Activated T-helper 17 cell treated with anti-CD3 and anti-CD28 coated beads, Interleukin-2, amount 50 U/mL, for 72 hours (primary cell): Measurements from ENCODE around the gene CACTIN. TPM values are rescaled to one million over a fixed set of nuclear protein-coding genes. Genes with fewer than 3 reads are reported as not detected.
"Not testable (repeated sequence)": the region's sequence is repeated elsewhere in the genome, so short reads cannot be mapped to it uniquely, and the experiment has no call there.

Experiments
- ATAC-seq: fragments of 150-1000 bp; cut with Tn5 transposase; replicated peaks from 2 replicates; pipeline ENCODE4 v1.10.0; 2021; ENCODE audit warnings: mild to moderate bottlenecking, moderate library complexity
- H3K27ac Mint-ChIP-seq: one replicate; pipeline ENCODE4 v1.8.0; 2022; ENCODE audit warnings: mixed read lengths
- H3K27me3 Mint-ChIP-seq: one replicate; pipeline ENCODE4 v1.8.0; 2022; ENCODE audit warnings: mixed read lengths
- H3K36me3 Mint-ChIP-seq: one replicate; pipeline ENCODE4 v1.8.0; 2022; ENCODE audit warnings: low read depth, mild to moderate bottlenecking, mixed read lengths
- H3K4me1 Mint-ChIP-seq: one replicate; pipeline ENCODE4 v1.8.0; 2022; ENCODE audit warnings: mixed read lengths
- H3K4me3 Mint-ChIP-seq: one replicate; pipeline ENCODE4 v1.8.0; 2022; ENCODE audit warnings: mild to moderate bottlenecking, mixed read lengths
- H3K9me3 Mint-ChIP-seq: one replicate; pipeline ENCODE4 v1.8.0; 2022; ENCODE audit warnings: mixed read lengths
- total RNA-seq, 2 donors: library from RNA; stranded (reverse); gene quantifications; one replicate each; pipeline ENCODE4 v1.2.3, GENCODE V29; 2022

CACTIN gene
- total RNA-seq, 2 donors from 2014 or later = 22.9 to 31.8 TPM

DNA sequence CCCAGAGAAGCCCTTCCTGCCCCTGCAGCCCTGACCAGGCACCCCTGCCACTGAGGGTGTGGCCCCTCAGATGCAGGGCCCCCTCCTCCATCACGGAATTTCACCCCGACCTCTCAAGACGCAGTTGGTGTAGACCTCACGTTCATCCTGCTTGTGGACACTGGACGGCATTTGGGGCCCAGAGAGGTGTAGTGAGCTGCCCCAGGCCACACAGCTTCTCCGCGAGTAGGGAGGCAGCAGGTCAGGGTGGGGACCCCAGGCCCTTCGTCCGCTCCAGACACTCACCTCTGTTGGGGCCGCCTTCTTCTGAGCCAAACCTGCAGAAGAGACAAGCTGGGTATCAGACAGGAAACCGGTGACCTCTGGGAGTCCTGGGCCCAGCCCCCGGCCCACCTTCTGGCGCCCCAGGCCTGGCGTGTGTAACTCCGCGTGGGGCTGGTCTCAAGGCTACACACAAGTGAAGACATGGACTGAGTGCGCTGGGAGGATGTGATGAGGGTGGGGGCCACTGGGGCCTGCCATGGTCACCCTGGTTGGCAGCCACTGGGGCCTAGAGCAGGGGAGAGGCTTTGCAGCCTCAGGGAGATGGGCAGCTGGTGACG is 40.5 kb upstream of the CACTIN start:
- ATAC-seq = no peak
- peaks cover 7% of the 10 kb centered on the region for H3K4me1 Mint-ChIP-seq
- no peak overlapping the region for H3K4me3 Mint-ChIP-seq
- H3K9me3 Mint-ChIP-seq = no peaks in the 10 kb centered on the region
- H3K36me3 Mint-ChIP-seq = peaks cover 9% of the 10 kb centered on the region
- H3K27ac Mint-ChIP-seq = peak overlapping the region; percentile 25
- H3K27me3 Mint-ChIP-seq = no peaks in the 10 kb centered on the region

DNA sequence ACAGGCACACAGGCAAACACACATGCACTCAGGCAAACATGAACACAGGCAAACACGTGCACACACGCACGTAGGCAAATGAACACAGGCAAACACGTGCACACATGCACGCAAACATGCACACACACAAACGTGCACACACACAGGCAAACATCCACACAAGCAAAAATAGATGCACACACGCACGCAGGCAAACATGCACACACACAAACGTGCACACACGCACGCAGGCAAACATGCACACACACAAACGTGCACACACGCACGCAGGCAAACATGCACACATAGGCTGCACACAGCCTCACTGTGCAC is 39.9 kb upstream of the CACTIN start:
- not testable (repeated sequence) for ATAC-seq, H3K9me3 Mint-ChIP-seq, H3K27ac Mint-ChIP-seq, H3K27me3 Mint-ChIP-seq, H3K4me1 Mint-ChIP-seq, H3K36me3 Mint-ChIP-seq, H3K4me3 Mint-ChIP-seq

DNA sequence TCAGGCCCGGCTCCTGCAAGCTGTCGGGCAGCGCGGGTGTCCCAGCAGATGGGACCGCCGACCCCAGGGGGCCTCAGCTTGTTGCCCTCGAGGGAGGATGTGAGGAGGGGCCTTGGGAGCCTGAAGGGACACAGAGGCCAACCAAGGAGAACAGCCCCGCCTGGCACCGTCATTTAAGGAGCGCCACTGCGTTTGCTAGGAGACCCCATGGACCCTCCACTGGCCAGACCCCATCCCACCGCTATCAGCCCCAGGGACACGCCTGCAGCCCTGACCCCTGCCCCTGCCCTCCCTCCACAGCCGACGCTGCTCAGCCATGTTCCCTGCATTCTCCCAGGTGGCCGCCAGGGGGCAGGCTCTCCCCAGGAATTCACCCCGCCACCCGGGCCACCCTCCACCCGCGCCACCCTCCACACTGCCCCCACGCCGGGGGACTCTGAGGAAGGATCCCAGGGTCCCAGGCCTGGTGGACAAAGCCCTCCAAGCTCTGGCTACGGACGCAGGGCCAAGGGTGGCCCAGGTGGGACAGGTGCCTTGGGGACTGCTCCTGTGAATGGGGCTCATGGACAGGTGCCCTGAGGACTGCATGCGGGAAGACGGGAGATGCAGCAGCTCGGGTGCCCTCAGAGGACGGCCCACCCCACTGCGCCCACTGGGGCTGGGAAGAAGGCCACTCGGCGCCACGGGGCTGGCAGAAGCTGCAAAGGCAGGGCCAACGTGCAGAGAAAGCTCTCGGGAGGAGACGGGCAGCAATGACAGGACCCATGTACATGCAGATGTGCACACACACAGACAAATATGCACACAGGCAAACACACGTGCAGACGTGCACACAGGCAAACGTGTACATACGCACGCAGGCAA is 39.3 kb upstream of the CACTIN start:
- peaks cover 9% of the 10 kb centered on the region for H3K36me3 Mint-ChIP-seq
- H3K4me1 Mint-ChIP-seq = peaks cover 7% of the 10 kb centered on the region
- peak; percentile 74 for ATAC-seq
- H3K27me3 Mint-ChIP-seq = no peaks in the 10 kb centered on the region
- H3K27ac Mint-ChIP-seq = no peak overlapping the region
- no peaks in the 10 kb centered on the region for H3K9me3 Mint-ChIP-seq
- H3K4me3 Mint-ChIP-seq = no peak overlapping the region

DNA sequence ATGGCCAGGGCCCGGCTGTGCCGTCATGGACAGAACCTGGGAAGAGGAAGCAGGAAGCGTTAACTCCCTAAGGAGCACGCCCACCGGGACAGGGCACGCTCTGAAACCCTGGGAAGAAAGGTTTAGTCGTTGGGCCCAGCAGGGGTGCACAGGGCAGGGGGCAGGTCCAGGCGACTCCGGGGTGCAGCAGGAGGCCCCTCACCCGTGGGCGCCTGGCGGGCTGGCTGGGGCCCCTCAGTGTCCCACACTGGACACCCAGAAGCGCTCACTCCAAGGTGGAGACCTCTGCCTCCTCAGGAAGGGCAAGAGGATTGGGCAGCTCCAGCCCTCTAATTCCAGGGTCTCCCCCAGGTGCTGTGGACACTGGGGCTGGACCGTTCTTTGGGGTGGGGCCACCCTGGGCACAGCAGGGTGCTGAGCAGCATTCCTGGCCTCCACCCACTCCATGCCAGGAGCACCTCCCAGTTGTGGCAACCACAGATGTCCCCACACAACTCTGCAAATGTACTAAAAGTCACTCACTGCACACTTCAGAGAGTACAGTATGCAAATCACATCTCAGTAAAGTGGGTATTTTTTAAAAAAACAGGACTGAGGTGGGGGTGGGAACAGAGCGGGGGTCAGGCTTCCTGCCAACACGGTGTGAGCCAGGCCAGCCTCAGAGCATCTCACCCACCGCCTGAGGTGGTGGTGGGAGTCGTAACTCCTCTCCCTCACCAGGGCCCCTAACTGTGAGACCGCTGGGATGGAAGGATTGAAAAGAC is 38.5 kb upstream of the CACTIN start:
- Mint-ChIP-seq H3K9me3 (no peaks in the 10 kb centered on the region), H3K4me3 (no peak overlapping the region), H3K4me1 (peaks cover 7% of the 10 kb centered on the region), H3K27me3 (no peaks in the 10 kb centered on the region), H3K27ac (no peak overlapping the region), H3K36me3 (peaks cover 9% of the 10 kb centered on the region)
- ATAC-seq = no peak

DNA sequence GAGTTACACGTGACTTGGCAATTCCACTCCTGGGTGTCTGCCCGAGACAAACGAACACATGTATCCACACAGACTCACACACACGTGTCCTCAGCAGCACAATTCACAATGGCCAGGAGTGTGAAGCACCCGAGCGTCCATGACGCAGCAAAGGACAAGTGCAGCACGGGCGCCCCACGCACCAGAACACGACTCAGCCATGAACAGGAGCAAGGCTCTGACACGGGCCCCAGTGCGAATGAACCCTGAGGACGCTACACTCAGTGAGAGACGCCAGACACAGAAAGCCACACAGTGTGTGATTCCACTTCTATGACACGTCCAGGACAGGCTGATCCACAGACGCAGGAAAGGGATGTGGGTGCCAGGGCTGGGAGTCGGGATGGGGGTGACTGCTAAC is 37.2 kb upstream of the CACTIN start:
- H3K9me3 Mint-ChIP-seq = no peaks in the 10 kb centered on the region

DNA sequence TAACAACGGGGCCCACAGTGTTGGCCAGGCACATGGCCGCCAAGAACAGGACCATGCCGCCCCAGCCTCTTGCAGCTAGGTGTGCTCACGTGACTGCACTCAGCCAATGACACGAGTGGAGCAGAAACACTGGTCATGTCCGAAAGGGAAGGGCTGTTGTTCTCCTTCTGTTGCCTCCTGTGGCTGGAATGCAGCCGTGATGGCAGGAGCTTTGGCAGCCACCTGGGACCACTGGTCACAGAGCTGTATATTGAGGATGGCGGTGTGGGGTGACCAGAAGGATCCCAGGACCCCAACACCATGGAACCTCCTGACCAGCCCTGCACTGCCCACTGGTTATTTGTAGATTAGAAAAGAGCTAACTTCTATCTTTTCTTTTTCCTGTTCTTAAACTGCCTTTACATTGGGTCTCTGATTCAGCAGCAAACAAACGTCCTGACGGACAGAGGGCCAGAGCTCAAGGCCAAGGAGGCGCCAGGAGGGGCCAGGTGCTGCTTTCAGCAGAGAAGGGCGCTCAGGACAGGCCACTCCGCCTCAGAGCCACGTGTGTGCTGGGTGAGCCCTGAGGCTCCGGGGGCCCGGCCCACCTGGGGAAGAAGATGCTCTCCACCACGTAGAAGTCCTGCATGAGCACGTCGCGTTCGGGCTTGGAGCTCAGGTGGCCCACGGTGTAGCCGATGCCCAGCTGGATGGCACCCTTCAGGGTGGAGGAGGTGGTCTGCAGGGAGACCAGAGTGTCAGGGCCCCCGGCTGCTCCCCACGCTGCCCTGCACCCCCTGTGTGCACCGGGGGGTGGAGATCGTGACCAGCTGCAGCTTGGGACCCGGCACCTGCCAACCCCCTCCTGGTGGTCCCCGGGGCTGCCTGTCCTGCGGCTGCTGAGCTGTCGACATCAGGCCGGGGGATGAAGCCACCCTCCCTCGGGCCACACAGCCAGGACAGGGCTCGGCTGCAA is 35.0 kb upstream of the CACTIN start:
- Mint-ChIP-seq H3K27ac (no peak overlapping the region), H3K4me1 (peaks cover 5% of the 10 kb centered on the region), H3K36me3 (peaks cover 19% of the 10 kb centered on the region), H3K9me3 (no peaks in the 10 kb centered on the region), H3K4me3 (no peak overlapping the region), H3K27me3 (no peaks in the 10 kb centered on the region)
- no peak for ATAC-seq

More for the DNA sequence above, 37.2 kb upstream of the CACTIN start:
- no peak for ATAC-seq
- Mint-ChIP-seq H3K4me1 (peaks cover 7% of the 10 kb centered on the region), H3K27ac (no peak overlapping the region), H3K27me3 (no peaks in the 10 kb centered on the region), H3K4me3 (no peak overlapping the region), H3K36me3 (peaks cover 9% of the 10 kb centered on the region)

DNA sequence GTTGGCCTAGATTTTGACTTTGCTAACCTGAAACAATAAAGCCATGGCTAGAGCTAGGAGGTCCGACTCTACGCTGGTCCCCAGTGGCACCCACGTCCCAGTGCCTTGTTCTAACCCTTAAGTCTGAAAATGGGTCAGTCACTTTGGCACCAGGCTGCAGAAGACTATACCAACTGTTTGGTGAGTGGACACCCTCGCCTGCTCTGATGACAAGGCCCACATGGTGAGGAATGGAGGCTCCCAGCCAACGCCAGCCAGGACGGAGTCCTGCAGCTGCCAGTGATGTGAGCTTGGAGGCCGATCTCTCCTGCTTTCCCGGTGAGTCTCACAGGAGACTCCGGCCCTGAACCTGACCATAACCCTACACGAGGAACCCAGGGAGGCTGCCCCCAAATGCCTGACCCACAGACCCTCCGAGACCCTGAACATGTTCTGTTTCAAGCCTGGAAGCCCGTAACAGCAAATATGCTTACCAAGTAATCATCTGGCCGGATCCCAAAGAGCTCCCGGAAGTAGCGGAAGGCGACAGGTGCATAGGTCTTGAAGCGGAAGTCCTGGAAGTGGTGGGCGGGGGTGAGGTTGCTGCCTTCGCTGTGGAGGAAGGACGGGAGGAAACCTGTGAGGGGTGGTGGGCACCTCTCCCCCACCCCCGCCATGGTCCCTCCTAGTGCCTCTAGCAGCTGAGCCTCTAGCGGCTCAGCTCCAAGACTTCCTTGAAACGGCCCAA is 34.1 kb upstream of the CACTIN start:
- peaks cover 19% of the 10 kb centered on the region for H3K36me3 Mint-ChIP-seq
- no peak overlapping the region for H3K4me3 Mint-ChIP-seq
- no peaks in the 10 kb centered on the region for H3K9me3 Mint-ChIP-seq

DNA sequence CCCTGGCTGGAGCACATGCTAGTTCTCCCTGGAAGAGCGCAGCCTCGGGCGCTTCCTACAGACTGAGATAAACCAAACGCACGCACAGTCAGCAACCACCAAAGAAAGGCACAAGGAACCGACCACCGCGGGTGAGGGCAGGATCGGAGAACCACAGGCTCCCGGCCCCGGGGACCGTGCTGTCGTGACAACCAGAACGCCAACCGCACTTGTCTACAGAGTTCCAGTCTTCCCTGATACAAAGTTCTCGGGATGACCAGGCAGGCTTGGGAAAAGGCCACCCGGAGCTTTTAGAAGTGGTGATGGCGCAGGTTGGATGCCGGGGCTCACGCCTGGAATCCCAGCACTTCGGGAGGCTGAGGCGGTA is 33.1 kb upstream of the CACTIN start:
- no peak overlapping the region for H3K4me3 Mint-ChIP-seq
- no peak for ATAC-seq
- peaks cover 19% of the 10 kb centered on the region for H3K36me3 Mint-ChIP-seq
- H3K9me3 Mint-ChIP-seq = no peaks in the 10 kb centered on the region
- no peaks in the 10 kb centered on the region for H3K4me1 Mint-ChIP-seq
- no peaks in the 10 kb centered on the region for H3K27me3 Mint-ChIP-seq
- no peak overlapping the region for H3K27ac Mint-ChIP-seq

More for the DNA sequence above, 34.1 kb upstream of the CACTIN start:
- no peak for ATAC-seq
- Mint-ChIP-seq H3K27ac (no peak overlapping the region), H3K4me1 (no peaks in the 10 kb centered on the region), H3K27me3 (no peaks in the 10 kb centered on the region)

DNA sequence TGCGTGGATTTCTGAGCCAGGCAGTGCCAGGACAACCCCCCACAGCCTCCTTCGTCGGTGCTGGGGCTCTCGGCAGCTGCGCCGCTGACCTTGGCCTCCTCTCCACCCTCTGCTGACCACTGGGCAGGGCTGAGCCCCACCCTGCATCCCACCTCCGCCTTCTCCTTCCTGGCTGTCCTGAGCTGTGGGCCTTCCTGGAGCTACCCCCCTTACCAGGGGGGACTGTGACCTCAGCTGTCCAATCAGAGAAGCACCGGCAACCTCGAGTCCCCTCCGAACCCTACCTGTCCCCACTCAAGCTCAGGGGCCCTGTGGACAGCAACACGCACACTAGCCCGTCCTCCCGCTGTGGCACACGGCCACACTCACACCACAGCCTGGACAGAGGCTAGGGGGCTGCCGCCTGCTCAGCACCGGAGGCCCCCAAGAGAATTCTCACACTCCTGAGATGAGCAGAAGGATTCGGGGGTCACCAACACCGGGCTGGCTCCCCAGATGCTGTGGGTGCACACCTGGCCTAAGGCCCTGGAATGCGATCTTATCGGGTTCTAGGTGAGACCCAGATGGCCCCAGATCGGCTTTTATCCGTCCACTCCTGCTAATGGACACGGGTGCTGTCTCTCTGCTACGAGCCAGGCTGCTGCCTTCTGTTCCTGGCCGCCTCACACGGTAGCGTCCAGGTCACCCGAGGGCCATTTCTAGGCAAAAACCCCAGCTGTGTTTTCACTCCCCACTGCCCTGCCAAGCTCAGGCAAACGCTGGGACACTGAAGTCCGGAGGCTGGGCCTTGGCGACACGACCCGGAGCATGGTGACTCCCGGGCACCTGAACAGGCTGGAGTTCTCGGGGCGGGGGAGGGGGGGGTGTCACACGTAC is 32.5 kb upstream of the CACTIN start:
- ATAC-seq = no peak
- H3K9me3 Mint-ChIP-seq = no peaks in the 10 kb centered on the region
- no peaks in the 10 kb centered on the region for H3K27me3 Mint-ChIP-seq
- peaks cover 19% of the 10 kb centered on the region for H3K36me3 Mint-ChIP-seq
- H3K27ac Mint-ChIP-seq = no peak overlapping the region
- H3K4me3 Mint-ChIP-seq = no peak overlapping the region
- H3K4me1 Mint-ChIP-seq = no peaks in the 10 kb centered on the region

DNA sequence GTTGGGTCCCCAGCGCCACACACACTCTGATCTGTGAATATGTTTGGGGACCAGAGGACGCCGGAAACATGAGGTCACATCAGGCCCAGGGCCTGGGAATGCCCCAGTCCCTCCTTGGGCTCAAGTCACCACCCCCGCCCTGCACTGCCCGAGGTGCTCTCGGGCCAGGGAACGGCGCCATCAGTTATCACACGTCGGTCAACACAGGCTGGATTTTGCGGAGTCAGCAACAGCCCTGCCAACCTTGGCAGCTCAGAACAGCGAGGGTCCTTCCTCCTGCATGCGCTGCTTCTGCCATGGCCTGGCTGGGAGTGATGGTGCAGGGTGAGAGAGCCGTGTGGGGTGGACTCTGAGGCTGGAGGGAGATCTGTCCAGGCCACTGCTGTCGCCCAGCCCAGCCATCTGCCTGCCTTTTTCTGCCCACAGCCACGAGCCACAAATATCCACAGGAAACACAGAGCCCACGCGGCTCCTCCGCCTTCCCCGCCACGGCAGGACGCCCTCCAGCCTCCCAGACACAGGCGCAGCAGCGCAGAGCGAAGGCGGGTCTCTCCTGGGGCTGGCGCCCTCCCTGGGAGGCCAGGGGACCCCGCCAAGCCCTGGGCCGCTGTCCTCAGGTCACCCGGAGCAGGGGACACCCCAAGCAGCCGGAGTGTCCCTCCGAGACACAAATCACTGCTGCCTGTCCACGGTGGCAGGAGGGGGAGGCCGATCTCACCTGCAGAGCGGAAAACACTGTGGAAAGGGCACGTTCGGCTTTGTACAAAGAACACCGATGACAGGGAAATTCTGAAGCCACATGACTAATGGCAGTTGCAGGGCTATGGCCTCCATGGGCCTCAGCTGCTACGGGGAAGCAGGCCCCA is 31.6 kb upstream of the CACTIN start:
- Mint-ChIP-seq H3K9me3 (no peaks in the 10 kb centered on the region), H3K4me1 (no peaks in the 10 kb centered on the region), H3K27me3 (no peaks in the 10 kb centered on the region), H3K4me3 (no peak overlapping the region), H3K36me3 (peaks cover 12% of the 10 kb centered on the region), H3K27ac (no peak overlapping the region)
- ATAC-seq = no peak

DNA sequence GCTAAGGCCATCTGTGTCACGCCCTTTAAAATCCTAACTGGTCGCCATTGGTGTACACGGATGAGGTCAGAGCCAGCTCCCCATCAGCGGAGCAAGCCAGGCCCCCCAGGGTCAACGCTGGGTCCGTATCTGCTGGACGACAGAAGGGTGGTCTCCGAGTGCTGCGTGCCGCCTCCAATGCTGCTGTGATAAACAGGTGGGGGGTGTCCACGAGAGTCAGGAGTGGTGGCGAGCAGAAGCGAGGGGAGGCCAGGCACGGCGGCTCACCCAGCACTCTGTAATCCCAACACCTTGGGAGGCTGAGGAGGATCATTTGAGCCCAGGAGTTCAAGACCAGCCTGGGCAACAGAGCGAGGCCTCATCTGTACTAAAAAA is 30.8 kb upstream of the CACTIN start:
- H3K4me3 Mint-ChIP-seq = no peak overlapping the region
- H3K27me3 Mint-ChIP-seq = no peaks in the 10 kb centered on the region
- H3K36me3 Mint-ChIP-seq = peaks cover 14% of the 10 kb centered on the region
- no peak overlapping the region for H3K27ac Mint-ChIP-seq
- no peak for ATAC-seq
- no peaks in the 10 kb centered on the region for H3K9me3 Mint-ChIP-seq
- no peaks in the 10 kb centered on the region for H3K4me1 Mint-ChIP-seq

DNA sequence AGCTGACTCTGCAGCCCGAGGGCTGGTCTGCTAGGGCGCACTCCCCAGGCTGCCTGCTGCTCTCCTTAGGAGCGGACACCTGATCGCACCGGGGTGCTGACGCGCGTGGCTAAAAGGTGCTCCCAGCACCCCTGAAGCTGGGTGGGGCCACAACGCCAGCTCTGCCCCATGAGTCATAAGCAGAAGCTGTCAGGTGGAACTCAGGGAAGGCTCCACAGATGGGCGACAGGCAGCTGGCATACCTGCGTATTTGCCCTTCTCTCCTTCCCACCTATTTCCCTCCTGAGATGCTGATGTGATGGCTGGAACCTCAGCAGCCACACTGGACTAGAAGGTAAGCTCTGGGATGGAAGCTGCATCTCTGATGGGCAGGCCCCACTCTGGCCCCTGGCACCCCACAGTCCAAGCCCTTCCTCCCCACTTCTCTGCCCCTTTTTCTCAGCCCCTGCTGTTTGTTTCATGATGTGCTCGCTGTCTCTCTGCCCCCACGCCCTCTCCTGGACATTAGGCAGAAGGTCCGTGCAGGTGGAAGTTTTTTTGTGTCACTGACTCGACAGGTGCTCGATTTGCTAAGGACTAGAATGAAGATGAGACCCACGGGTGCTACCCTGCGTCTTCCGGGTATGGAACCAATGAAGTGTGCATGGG is 30.3 kb upstream of the CACTIN start:
- H3K4me1 Mint-ChIP-seq = no peaks in the 10 kb centered on the region
- peaks cover 19% of the 10 kb centered on the region for H3K36me3 Mint-ChIP-seq
- H3K27me3 Mint-ChIP-seq = no peaks in the 10 kb centered on the region
- no peak for ATAC-seq
- no peaks in the 10 kb centered on the region for H3K9me3 Mint-ChIP-seq
- H3K27ac Mint-ChIP-seq = no peak overlapping the region
- H3K4me3 Mint-ChIP-seq = no peak overlapping the region
